Gastroesophageal sphincter (tissue), 4 donors: ENCODE results near the gene DOCK6. TPM values are rescaled to one million over a fixed set of nuclear protein-coding genes. Genes with fewer than 3 reads are reported as not detected.

Experiments used
- ATAC-seq: fragments of 150-250 bp; one replicate; pipeline ENCODE4 v1.9.1; 2016; ENCODE audit warnings: mild to moderate bottlenecking, moderate library complexity
- H3K27ac ChIP-seq, 4 donors: fragments of 200-600 bp; sonication (generic) in 3 of 4; 1 replicate in 3 of 4; 2 replicates in 1 of 4; pipeline ENCODE4 v1.5.1; 2016 to 2019
- H3K27me3 ChIP-seq: fragments of 200-600 bp; sonication (generic); one replicate; pipeline ENCODE4 v1.5.1; 2019
- H3K36me3 ChIP-seq, 2 donors: fragments of 200-600 bp; sonication (generic); one replicate each; pipeline ENCODE4 v1.5.1; 2019; ENCODE audit warnings: control low read depth in 1 of 2
- H3K4me1 ChIP-seq, 3 donors: fragments of 200-600 bp; sonication (generic); 1 replicate in 2 of 3; 2 replicates in 1 of 3; pipeline ENCODE4 v1.5.1; 2016 to 2019; ENCODE audit warnings: control low read depth in 2 of 3
- H3K4me3 ChIP-seq, 2 donors: fragments of 200-600 bp; sonication (generic); one replicate each; pipeline ENCODE4 v1.5.1; 2019; ENCODE audit warnings: mild to moderate bottlenecking in 1 of 2, moderate library complexity in 1 of 2
- H3K9me3 ChIP-seq, 3 donors: fragments of 200-600 bp; sonication (generic); one replicate each; pipeline ENCODE4 v1.5.1; 2017 to 2019; ENCODE audit warnings: control low read depth in 2 of 3
- EP300 ChIP-seq: sonication (generic); formaldehyde crosslinking; IDR thresholded peaks from one replicate; pipeline ENCODE4 v1.6.1; 2017; ENCODE audit warnings: antibody characterized with exemption, mild to moderate bottlenecking
- POLR2A ChIP-seq, 2 donors: fragments of 450-650 bp; IDR thresholded peaks; one replicate each; pipeline ENCODE4 v1.6.1; 2017; ENCODE audit warnings: antibody characterized with exemption in 2 of 2, mild to moderate bottlenecking in 2 of 2, moderate library complexity in 1 of 2
- POLR2AphosphoS5 ChIP-seq: sonication (generic); formaldehyde crosslinking; IDR thresholded peaks from one replicate; pipeline ENCODE4 v1.6.1; 2017; ENCODE audit warnings: antibody characterized with exemption
- WGBS, 2 donors: methylation state at CpG; one replicate each; pipeline ENCODE4 v1.1.5; 2018; ENCODE audit warnings: low coverage in 1 of 2; 5-methylcytosine and 5-hydroxymethylcytosine counted together
- total RNA-seq, 4 donors: library from RNA; depleted of rRNA; stranded (reverse); fragments of >200 nt; gene quantifications; one replicate each; pipeline ENCODE4 v1.1.0, GENCODE V29; 2016
- TF ChIP-seq, protein P1 (sequence below), 4 experiments: fragments of 200-600 bp in 2 of 4; fragments of 450-650 bp in 2 of 4; sonication (generic) in 1 of 4; IDR thresholded peaks; one replicate each; pipeline ENCODE4 v1.5.1; 2017 to 2019; ENCODE audit warnings: antibody characterized with exemption in 4 of 4, mild to moderate bottlenecking in 2 of 4, moderate library complexity in 2 of 4

Gene DOCK6, protein sequence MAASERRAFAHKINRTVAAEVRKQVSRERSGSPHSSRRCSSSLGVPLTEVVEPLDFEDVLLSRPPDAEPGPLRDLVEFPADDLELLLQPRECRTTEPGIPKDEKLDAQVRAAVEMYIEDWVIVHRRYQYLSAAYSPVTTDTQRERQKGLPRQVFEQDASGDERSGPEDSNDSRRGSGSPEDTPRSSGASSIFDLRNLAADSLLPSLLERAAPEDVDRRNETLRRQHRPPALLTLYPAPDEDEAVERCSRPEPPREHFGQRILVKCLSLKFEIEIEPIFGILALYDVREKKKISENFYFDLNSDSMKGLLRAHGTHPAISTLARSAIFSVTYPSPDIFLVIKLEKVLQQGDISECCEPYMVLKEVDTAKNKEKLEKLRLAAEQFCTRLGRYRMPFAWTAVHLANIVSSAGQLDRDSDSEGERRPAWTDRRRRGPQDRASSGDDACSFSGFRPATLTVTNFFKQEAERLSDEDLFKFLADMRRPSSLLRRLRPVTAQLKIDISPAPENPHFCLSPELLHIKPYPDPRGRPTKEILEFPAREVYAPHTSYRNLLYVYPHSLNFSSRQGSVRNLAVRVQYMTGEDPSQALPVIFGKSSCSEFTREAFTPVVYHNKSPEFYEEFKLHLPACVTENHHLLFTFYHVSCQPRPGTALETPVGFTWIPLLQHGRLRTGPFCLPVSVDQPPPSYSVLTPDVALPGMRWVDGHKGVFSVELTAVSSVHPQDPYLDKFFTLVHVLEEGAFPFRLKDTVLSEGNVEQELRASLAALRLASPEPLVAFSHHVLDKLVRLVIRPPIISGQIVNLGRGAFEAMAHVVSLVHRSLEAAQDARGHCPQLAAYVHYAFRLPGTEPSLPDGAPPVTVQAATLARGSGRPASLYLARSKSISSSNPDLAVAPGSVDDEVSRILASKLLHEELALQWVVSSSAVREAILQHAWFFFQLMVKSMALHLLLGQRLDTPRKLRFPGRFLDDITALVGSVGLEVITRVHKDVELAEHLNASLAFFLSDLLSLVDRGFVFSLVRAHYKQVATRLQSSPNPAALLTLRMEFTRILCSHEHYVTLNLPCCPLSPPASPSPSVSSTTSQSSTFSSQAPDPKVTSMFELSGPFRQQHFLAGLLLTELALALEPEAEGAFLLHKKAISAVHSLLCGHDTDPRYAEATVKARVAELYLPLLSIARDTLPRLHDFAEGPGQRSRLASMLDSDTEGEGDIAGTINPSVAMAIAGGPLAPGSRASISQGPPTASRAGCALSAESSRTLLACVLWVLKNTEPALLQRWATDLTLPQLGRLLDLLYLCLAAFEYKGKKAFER (N-terminal part only)
- total RNA-seq, result 10 to 100 TPM; 18.5 to 43.1 (median 29.1) TPM

DNA sequence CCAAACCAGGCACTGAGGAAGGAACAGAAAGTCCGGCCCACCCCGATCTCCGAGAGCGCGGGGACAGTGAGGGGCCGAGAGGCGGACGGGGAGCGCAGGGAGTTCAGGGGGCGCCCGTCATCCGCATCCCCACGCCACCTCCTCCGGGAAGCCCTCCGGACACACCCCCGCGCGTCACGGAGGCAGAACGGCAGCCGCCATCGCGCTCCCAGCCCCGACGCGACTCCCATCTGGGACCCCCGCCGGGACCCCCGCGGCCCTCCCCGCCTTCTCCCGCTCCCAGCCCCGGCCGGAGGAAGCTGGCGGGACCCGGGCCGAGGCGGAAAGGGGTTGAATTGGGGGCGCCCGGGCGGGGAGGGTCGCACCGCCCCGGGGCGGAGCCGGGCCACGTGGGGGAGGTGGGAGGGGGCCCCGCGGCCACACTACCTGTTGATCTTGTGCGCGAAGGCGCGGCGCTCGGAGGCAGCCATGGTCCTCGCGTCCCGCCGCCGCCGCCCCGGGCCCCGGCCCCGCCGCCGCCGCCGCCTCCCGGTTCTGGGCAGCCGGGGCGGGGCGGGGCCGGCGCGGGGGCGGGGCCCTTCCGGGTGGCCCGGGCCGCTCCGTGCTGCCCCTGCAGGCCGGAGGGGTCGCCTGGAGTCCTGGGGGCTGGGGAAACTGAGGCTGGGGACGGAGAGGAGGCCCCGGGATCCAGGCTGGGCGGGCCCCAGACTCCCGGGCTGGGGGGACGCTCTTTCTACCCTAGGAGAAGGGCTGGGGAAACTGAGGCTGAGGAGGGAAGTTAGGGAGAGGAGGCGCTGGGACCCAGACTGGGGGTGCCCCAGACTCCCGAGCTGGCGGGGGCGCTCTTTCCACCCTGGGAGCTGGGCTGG, at the start of gene DOCK6:
Gene DOCK6, minus strand, starts transcription at position 554 of the 869 bp plus-strand sequence. Its CDS starts 84 bp downstream, at position 470.
- TF ChIP-seq, protein P1, sequence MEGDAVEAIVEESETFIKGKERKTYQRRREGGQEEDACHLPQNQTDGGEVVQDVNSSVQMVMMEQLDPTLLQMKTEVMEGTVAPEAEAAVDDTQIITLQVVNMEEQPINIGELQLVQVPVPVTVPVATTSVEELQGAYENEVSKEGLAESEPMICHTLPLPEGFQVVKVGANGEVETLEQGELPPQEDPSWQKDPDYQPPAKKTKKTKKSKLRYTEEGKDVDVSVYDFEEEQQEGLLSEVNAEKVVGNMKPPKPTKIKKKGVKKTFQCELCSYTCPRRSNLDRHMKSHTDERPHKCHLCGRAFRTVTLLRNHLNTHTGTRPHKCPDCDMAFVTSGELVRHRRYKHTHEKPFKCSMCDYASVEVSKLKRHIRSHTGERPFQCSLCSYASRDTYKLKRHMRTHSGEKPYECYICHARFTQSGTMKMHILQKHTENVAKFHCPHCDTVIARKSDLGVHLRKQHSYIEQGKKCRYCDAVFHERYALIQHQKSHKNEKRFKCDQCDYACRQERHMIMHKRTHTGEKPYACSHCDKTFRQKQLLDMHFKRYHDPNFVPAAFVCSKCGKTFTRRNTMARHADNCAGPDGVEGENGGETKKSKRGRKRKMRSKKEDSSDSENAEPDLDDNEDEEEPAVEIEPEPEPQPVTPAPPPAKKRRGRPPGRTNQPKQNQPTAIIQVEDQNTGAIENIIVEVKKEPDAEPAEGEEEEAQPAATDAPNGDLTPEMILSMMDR (IDR thresholded peaks at IDR 0.05), result peak in 3 of 4 experiments; percentile 29 to 56 (median 40)
- TF ChIP-seq POLR2A (IDR thresholded peaks at IDR 0.05) (peak in 1 of 2 donors; percentile 9), EP300 (no peak)
- ATAC-seq, result peak; percentile 77
- H3K27ac ChIP-seq, result peak within 1 kb of the TSS; percentile 27 to 93 (median 82)
- no peaks in the 10 kb centered on the region for H3K9me3 ChIP-seq
- WGBS, 2 donors, result no CpG with 5 or more reads among the region's 91 CpGs
- H3K4me3 ChIP-seq, result peak within 1 kb of the TSS; percentile 87 to 97
- H3K27me3 ChIP-seq, result no peaks in the 10 kb centered on the region
- peaks cover 0 to 26% (median 4%) of the 10 kb centered on the region in 3 donors for H3K4me1 ChIP-seq
- no peaks in the 10 kb centered on the region for H3K36me3 ChIP-seq

DNA sequence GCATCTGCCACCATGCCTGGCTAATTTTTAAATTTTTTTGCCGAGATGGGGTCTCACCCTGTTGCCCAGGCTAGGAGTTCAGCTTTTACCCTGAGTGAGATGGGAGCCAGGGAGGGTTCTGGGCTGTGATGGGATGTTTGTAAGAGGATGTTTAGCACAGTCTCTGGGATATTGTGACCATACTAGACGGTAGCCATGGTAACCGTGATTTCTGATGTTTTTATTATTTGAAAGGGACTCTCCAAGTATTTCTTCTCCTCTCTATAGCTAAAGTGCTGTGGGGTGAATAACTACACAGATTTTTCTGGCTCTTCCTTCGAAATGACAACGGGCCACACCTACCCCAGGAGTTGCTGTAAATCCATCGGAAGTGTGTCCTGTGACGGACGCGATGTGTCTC, 44.0 kb upstream of the DOCK6 start:
- WGBS, 2 donors, result 66 to 78% methylated on average over 7 to 9 of the region's 9 CpGs
- no peak for TF ChIP-seq POLR2AphosphoS5
- TF ChIP-seq, protein P1 (IDR thresholded peaks at IDR 0.05), result no peak
- no peak for TF ChIP-seq POLR2A (IDR thresholded peaks at IDR 0.05)
- TF ChIP-seq EP300, result no peak
- H3K36me3 ChIP-seq, result no peaks in the 10 kb centered on the region

DNA sequence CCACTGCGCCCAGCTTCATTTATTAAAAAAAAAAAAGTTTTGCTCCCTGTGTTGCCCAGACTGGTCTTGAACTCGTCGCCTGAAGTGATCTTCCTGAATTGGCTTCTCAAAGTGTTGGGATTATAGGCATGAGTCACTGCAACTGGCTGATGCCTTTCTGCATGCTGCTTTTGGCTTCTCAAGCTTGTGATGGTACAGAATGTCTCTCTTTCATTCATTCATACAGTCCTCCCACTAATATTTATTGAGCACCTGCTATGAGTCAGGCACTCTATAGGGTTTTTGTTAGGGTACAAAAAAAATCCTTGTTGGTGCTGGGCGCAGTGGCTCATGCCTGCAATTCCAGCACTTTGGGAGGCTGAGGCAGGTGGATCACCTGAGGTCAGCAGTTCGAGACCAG, 42.6 kb upstream of the DOCK6 start:
- Histone ChIP-seq H3K27me3 (peaks cover 4% of the 10 kb centered on the region), H3K4me3 (no peak overlapping the region), H3K27ac (no peak overlapping the region), H3K4me1 (no peaks in the 10 kb centered on the region), H3K36me3 (no peaks in the 10 kb centered on the region), H3K9me3 (no peaks in the 10 kb centered on the region)
- WGBS, 2 donors, result 73 to 83% methylated on average over 2 to 3 of the region's 5 CpGs
- TF ChIP-seq, protein P1 (IDR thresholded peaks at IDR 0.05), result no peak
- no peak for TF ChIP-seq POLR2AphosphoS5
- no peak for TF ChIP-seq EP300
- TF ChIP-seq POLR2A (IDR thresholded peaks at IDR 0.05), result no peak
- no peak for ATAC-seq

More for the DNA sequence above, 44.0 kb upstream of the DOCK6 start:
- Histone ChIP-seq H3K4me3 (no peak overlapping the region), H3K4me1 (no peaks in the 10 kb centered on the region), H3K27me3 (peaks cover 4% of the 10 kb centered on the region), H3K27ac (no peak overlapping the region), H3K9me3 (no peaks in the 10 kb centered on the region)
- ATAC-seq, result no peak

DNA sequence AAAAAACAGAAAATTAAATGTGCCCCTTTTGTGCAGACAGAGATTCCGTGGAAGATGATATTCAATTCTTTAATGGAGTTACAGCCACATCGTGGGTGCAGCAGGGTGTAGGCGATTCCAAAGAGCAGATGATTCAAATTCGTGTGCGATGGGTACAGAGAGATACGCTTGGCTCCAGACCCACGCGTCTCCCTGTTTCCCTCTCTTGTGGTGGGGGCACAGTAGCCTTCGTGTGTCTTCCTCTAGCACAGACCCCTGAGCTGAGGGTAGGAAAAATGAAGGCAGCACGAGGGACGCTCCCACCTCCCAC, 38.4 kb upstream of the DOCK6 start:
- peaks cover 0 to 11% (median 0%) of the 10 kb centered on the region in 3 donors for H3K4me1 ChIP-seq
- H3K36me3 ChIP-seq, result no peaks in the 10 kb centered on the region
- ATAC-seq, result no peak
- H3K4me3 ChIP-seq, result no peak overlapping the region
- peaks cover 4% of the 10 kb centered on the region for H3K27me3 ChIP-seq
- no peak overlapping the region for H3K27ac ChIP-seq
- no peak for TF ChIP-seq POLR2A (IDR thresholded peaks at IDR 0.05)
- no peak for TF ChIP-seq POLR2AphosphoS5
- TF ChIP-seq EP300, result no peak
- TF ChIP-seq, protein P1 (IDR thresholded peaks at IDR 0.05), result no peak
- 79 to 83% methylated on average over 2 to 11 of the region's 11 CpGs for WGBS, 2 donors
- H3K9me3 ChIP-seq, result no peaks in the 10 kb centered on the region
